AG10803 (cell line): ENCODE measurements around the gene TMEM236.

Experiments used
- DNase-seq: peaks from one replicate; pipeline ENCODE4 v3.0.0; 2010; ENCODE audit warnings: low read depth
- H3K4me3 ChIP-seq: 2 replicates; pipeline ENCODE4 v1.5.1; 2011; ENCODE audit warnings: mild to moderate bottlenecking, low read length, control low read depth
- TF ChIP-seq, protein P1 (sequence below): conservative IDR thresholded peaks from 2 replicates; pipeline ENCODE4 v1.5.1; 2011; ENCODE audit warnings: mild to moderate bottlenecking, low read length, control low read depth, inconsistent platforms

Gene TMEM236

DNA sequence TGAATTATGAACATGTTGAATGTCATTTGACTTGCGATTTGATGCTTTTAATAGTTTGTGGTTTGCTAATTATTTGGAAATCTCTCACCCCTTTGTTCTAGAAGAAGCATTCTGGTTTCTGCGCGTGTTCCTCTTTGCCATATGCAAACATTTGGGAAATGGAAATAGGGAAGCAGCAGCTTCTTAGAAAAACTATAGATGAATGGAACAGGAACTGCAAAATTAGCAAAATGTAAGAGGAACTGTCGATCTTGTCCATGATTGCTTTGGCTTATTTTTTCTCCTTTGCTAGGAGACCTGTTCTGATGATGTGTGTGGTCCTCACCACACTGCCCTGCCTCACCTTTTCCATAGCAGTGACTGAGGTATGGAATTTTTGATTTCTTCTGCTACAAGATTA lies 19.0 kb downstream of the TMEM236 start:
- DNase-seq = no peak
- TF ChIP-seq, protein P1, sequence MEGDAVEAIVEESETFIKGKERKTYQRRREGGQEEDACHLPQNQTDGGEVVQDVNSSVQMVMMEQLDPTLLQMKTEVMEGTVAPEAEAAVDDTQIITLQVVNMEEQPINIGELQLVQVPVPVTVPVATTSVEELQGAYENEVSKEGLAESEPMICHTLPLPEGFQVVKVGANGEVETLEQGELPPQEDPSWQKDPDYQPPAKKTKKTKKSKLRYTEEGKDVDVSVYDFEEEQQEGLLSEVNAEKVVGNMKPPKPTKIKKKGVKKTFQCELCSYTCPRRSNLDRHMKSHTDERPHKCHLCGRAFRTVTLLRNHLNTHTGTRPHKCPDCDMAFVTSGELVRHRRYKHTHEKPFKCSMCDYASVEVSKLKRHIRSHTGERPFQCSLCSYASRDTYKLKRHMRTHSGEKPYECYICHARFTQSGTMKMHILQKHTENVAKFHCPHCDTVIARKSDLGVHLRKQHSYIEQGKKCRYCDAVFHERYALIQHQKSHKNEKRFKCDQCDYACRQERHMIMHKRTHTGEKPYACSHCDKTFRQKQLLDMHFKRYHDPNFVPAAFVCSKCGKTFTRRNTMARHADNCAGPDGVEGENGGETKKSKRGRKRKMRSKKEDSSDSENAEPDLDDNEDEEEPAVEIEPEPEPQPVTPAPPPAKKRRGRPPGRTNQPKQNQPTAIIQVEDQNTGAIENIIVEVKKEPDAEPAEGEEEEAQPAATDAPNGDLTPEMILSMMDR = no peak
- H3K4me3 ChIP-seq = no peak overlapping the region

DNA sequence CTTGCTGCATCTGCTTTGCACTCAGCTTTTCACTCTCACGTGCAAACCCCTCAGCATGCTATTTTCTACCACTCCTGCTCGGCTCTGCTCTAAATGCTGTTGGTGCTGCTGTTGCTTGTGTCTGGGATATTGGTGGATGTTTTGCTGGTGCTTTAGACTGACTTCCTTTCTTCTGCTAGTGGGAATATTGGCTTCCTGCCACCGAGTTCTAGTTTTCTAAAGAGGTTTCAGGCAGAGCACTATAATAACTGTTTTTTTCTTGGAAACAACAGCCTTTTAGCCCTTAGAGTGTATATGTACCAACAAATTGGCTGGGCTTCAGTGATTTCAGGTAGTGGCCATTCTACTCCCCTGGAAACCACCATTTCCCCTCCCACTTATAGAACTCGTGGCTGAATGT lies 27.8 kb downstream of the TMEM236 start:
- TF ChIP-seq, protein P1 = no peak
- no peak for DNase-seq
- no peak overlapping the region for H3K4me3 ChIP-seq

DNA sequence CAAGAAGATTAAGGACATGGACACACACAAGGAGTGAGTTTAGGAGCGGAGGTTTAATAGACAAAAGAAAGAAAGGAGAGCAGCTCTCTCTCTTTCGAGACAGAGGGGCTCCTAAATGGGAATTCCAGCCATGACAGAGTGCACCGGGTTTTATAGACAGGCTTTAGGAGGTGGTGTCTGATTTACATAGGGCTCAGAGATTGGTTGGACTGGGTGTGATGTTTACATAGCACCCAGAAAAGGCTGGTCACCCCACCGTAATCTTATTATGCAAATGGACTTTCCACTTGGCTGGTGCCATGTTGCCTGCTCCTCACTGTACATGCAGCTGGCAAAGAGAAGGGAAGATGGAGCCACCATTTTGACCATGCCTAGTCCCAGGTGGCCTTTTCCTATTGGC lies 28.7 kb downstream of the TMEM236 start:
- TF ChIP-seq, protein P1 = no peak
- no peak for DNase-seq
- H3K4me3 ChIP-seq = no peak overlapping the region

DNA sequence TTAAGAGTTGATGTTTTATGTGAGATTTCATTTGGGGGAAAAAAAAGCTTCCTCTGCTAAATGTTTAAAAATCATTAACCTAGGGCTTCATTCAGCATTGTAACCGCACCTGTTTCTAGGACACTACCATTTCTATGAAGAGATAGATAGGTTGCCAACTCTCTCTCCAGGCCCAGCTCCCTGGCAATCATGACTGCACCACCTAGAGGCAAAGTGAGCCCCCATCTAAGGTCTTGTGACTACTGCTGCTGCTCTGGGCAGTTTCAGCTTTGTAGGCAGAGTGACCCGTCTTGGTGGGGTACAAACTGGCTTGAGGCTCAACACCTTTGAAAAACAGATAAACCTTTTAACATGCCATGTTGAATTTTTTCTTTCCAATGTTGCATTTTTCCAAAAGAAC lies 29.9 kb downstream of the TMEM236 start:
- H3K4me3 ChIP-seq = no peak overlapping the region
- no peak for DNase-seq

DNA sequence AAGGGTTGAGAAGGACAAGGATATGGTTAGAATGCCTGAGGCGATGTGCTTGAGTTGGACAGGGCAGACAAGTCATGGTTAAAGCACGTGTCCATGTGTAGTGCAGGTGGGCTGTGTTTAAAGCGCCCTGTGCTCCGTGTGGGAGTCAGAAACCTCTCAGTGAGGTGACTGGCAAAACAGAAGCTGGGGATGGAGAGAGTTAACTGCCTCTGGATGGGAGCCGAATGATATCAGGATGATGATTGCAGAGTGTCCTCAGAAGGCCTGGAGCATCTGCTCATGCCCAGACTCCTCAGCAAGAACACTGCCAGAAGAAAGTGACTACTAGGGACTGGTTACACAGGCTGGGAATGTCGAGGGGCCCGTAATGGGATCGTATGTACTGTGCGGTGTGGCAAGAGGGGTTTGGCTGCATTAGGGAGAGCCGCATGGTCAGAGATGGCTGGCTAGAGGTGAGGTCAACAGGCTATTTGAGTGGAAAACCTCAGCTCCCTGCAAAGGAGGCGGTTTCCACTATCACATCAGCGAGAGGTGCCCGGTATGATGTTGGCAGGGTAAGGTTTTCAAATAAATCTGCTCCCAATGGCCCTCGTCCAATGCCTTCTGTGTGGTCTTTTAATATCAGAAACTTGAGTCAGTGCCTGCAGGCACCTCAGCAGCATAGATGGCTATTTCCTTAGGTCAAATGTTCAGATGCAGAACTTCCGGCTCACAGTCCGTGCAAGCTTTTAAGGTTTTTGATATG lies 31.1 kb downstream of the TMEM236 start:
- TF ChIP-seq, protein P1 = no peak
- no peak overlapping the region for H3K4me3 ChIP-seq
- peak; percentile 58 for DNase-seq

More for the DNA sequence above, 29.9 kb downstream of the TMEM236 start:
- TF ChIP-seq, protein P1 = no peak

DNA sequence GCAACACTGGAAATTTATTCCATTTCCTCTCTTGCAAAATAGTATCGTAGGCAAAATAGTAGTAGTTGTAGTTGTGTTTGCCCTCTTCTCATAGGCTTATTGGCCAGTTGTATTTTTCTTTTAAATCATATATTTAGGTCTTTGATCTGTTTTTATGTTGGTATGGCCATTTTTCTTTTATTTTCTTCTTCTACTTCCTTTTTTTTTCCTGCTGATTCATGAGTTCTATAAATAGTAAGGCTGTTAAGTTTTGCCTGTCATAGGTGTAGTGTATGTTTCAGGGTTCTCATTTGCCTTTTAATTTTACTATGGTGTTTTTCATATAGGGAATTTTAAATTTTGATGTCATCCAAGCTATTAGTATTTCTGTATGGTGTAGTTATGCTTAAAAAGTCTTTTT lies 31.8 kb downstream of the TMEM236 start:
- H3K4me3 ChIP-seq = no peak overlapping the region
- DNase-seq = no peak
- TF ChIP-seq, protein P1 = no peak

DNA sequence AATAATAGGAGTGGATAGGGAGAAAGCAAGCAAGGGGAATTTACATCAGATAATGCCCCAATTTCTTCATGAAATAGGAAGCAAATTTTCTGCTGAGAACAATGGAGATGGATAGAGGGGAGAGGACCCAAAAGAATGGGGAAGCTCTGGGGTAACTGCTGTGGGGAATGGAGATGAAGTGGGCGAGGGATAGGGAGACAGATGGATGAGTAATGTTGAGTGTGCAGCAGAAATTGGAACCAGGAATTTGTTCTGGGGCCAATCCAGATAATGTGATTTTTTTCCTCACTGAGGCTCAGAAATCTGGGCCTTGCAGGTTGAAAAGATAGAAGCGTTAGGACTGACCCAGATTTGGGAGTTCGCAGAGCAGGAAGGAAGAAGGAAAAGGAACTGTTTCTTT lies 32.7 kb downstream of the TMEM236 start:
- DNase-seq = peak; percentile 55
- H3K4me3 ChIP-seq = no peak overlapping the region
- TF ChIP-seq, protein P1 = no peak
